ENCODE results near the gene PTCD2. TPM values are rescaled to one million over a fixed set of nuclear protein-coding genes. Genes with fewer than 3 reads are reported as not detected.

The PTCD2 gene
- total and polyA plus RNA-seq, 9 donors = 3.3 to 12.9 (median 7.7) TPM

DNA sequence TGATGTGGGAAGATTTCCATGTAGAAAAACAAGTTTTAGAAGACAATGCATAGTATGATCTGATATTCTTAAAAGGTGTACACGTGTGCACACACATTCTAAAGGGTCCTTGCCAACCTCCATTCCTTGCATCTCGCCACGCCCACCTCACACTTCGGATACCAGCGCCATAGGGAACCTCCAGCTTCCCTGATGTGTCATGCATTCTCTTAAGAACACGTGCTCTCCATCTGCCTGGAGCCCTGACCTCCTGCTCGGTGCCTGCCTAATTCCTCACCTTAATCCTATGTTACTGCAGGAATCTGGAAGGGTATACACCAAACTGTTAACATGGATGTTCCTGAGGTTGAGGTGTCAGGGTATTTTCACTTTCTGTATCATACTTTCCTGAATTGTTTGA lies 63.1 kb downstream of the PTCD2 start:
- Histone ChIP-seq H3K36me3 (no peaks in the 10 kb centered on the region), H3K4me1 (ENCODE audit: insufficient read depth) (no peaks in the 10 kb centered on the region), H3K27ac (no peak overlapping the region), H3K27me3 (no peaks in the 10 kb centered on the region), H3K4me3 (no peak overlapping the region), H3K9me3 (no peaks in the 10 kb centered on the region)
- intact Hi-C loops (cut with DNase I) = no loop called here
- TF ChIP-seq CTCF (IDR thresholded peaks at IDR 0.05) (no peak), POLR2A (IDR thresholded peaks at IDR 0.05) (no peak), EP300 (IDR thresholded peaks at IDR 0.05) (no peak)
- 60 to 62% (median 60%) methylated on average over 7 of the region's 7 CpGs for WGBS, 3 donors
- DNase-seq = no peak

DNA sequence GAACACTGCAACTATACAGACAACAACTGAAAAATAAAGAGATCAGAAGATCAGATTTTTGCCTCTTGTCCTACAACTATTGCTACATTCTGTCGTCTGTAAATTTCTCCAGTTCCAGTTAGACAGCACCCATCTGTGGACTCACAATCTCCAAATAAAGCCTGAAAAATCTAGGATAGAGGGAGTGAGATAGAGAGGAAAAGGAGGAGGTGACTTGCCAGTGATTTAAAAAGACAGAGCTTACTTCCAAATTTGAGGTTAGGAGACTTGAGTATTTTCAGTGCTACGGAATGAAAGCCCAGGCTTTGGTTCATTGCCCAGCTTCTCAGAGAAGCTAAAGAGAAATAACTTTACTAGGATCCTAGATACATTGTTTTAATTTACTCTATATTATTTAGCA lies 63.6 kb downstream of the PTCD2 start:
- no peak for TF ChIP-seq POLR2A (IDR thresholded peaks at IDR 0.05)
- no peak for TF ChIP-seq CTCF (IDR thresholded peaks at IDR 0.05)
- TF ChIP-seq EP300 (IDR thresholded peaks at IDR 0.05) = no peak
- no peak for DNase-seq
- Histone ChIP-seq H3K9me3 (no peaks in the 10 kb centered on the region), H3K4me3 (no peak overlapping the region), H3K27ac (no peak overlapping the region), H3K27me3 (no peaks in the 10 kb centered on the region), H3K4me1 (ENCODE audit: insufficient read depth) (no peaks in the 10 kb centered on the region), H3K36me3 (no peaks in the 10 kb centered on the region)
- intact Hi-C loops (cut with DNase I) = no loop called here
- 6 to 17% (median 12%) methylated on average over 2 of the region's 2 CpGs for WGBS, 3 donors

DNA sequence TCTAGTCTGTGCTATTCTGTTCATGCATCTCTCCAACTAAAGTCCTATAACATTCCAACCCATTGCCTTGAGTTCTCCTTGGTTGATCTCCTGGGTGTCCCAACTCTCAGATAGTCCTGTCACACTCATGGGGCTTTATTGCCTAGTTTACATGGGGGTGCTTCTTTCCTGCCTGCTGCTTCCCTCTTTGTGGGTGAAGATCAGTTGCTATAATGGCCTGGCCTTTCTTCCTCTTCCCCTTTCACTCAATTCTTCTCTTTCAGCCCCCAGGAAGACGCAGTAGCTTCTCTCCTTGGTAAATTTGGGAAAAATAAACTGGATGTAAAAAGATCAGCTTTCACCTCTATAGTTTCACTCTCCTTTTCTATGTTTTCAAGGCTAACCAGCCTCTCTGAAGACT lies 66.5 kb downstream of the PTCD2 start:
- 91 to 97% (median 94%) methylated on average over 1 of the region's 1 CpG for WGBS, 3 donors
- no peaks in the 10 kb centered on the region for H3K27me3 ChIP-seq
- H3K9me3 ChIP-seq = no peaks in the 10 kb centered on the region
- TF ChIP-seq EP300 (IDR thresholded peaks at IDR 0.05) = no peak
- H3K4me3 ChIP-seq = no peak overlapping the region
- intact Hi-C loops (cut with DNase I) = no loop called here
- no peak overlapping the region for H3K27ac ChIP-seq
- DNase-seq = no peak
- no peaks in the 10 kb centered on the region for H3K4me1 ChIP-seq (ENCODE audit: insufficient read depth)
- H3K36me3 ChIP-seq = no peaks in the 10 kb centered on the region

DNA sequence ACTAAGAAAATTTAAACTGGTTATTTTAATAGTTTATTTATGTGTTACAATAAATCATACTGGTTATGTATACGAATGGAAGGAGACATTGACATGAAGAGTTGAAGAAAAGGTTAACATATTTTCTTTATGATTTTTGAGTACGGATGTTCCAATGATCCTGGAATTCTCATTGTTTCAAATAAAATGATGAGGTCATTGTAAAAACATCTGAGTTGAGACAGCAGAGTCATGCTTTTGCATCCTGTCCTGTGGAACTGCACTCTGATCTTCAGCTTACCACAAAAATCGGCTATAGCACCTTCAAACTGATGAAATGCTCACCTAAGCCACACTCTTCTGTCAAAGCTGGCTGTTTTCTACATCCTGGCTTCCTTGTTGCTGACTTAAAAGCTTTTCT lies 67.8 kb downstream of the PTCD2 start:
- Histone ChIP-seq H3K27me3 (no peaks in the 10 kb centered on the region), H3K9me3 (no peaks in the 10 kb centered on the region), H3K36me3 (no peaks in the 10 kb centered on the region), H3K4me1 (ENCODE audit: insufficient read depth) (no peaks in the 10 kb centered on the region), H3K4me3 (no peak overlapping the region), H3K27ac (no peak overlapping the region)
- 22 to 48% (median 29%) methylated on average over 3 of the region's 3 CpGs for WGBS, 3 donors
- DNase-seq = no peak
- intact Hi-C loops (cut with DNase I) = no loop called here
- TF ChIP-seq CTCF (IDR thresholded peaks at IDR 0.05) (no peak), EP300 (IDR thresholded peaks at IDR 0.05) (no peak), POLR2A (IDR thresholded peaks at IDR 0.05) (no peak)

DNA sequence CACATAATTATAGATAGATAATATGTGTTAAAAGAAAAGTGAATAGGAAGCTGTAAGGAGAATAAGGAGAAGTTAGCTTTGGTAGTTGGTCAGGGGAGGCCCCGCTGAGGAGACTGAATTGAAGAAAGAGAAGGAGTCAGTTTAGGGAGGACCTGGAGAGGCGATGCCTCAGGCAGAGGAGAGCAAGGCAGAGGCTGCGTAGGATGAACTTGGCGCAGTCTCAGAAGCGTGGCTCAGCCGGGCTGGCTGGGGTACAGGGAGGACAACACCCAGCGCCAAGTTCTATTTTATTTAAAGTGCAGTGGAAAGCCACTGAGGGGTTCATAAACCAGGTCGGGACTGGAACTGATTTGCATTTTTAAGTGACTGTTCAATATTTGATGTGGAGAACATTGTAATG lies 68.5 kb downstream of the PTCD2 start:
- Histone ChIP-seq H3K9me3 (no peaks in the 10 kb centered on the region), H3K4me1 (ENCODE audit: insufficient read depth) (no peaks in the 10 kb centered on the region), H3K27me3 (no peaks in the 10 kb centered on the region), H3K36me3 (no peaks in the 10 kb centered on the region), H3K4me3 (no peak overlapping the region), H3K27ac (no peak overlapping the region)
- DNase-seq = no peak
- 75 to 92% (median 84%) methylated on average over 8 of the region's 8 CpGs for WGBS, 3 donors
- intact Hi-C loops (cut with DNase I) = no loop called here
- TF ChIP-seq POLR2A (IDR thresholded peaks at IDR 0.05) (no peak), CTCF (IDR thresholded peaks at IDR 0.05) (no peak), EP300 (IDR thresholded peaks at IDR 0.05) (no peak)
